Motor neuron (in vitro differentiated cells): ENCODE results near the gene GCFC2. TPM values are rescaled to one million over a fixed set of nuclear protein-coding genes. Genes with fewer than 3 reads are reported as not detected.

ENCODE experiments used
- ATAC-seq, 8 experiments: fragments of 200-7000 bp; cut with Tn5 transposase; replicated peaks in 6 of 8; 2 replicates each; pipeline ENCODE4 v1.8.0; 2021; ENCODE audit warnings: mild to moderate bottlenecking in 8 of 8, moderate library complexity in 8 of 8
- H3K27ac ChIP-seq, 2 donors: fragments of 250-450 bp; sonication (Bioruptor Pico); 2 replicates each; pipeline ENCODE4 v1.9.0; 2021; ENCODE audit warnings: antibody characterized with exemption in 2 of 2, mild to moderate bottlenecking in 2 of 2, moderate library complexity in 1 of 2
- H3K4me1 ChIP-seq, 2 donors: fragments of 250-450 bp; sonication (Bioruptor Pico); replicated peaks in 1 of 2; 2 replicates each; pipeline ENCODE4 v1.6.1; 2021; ENCODE audit warnings: antibody characterized with exemption in 2 of 2, mild to moderate bottlenecking in 2 of 2, moderate library complexity in 1 of 2
- H3K4me3 ChIP-seq, 5 donors: fragments of 250-450 bp; sonication (Bioruptor Pico); 2 replicates each; pipeline ENCODE4 v1.9.0; 2021; ENCODE audit warnings: antibody characterized with exemption in 5 of 5, mild to moderate bottlenecking in 5 of 5, moderate library complexity in 4 of 5
- WGBS, 10 experiments: fragments of 450-650 bp; shearing (Covaris generic); methylation state at CpG; one replicate each; pipeline ENCODE4 v1.0.0; 2022; 5-methylcytosine and 5-hydroxymethylcytosine counted together
- in situ Hi-C, 9 experiments: fragments of 400-800 bp; cut with MboI; loops; one replicate each; pipeline ENCODE4 v1.15.0; 2021; ENCODE audit warnings: low sequenced_read_pairs in 9 of 9, low pct_unique_long_range_greater_than_20kb in 2 of 9; ENCODE audit not compliant: unreplicated experiment in 9 of 9
- total RNA-seq, 8 experiments: library from RNA; unstranded; fragments of 300-600 nt; gene quantifications; 2 replicates each; pipeline versions ENCODE4 v1.2.3 to v1.2.4, GENCODE V29; 2022

Gene GCFC2
- total RNA-seq, 8 experiments from 2014 or later: 13.2 to 29.8 (median 15.9) TPM

- H3K4me1 ChIP-seq: no peaks in the 10 kb centered on the region
- H3K27ac ChIP-seq: no peak overlapping the region
- peak in 2 of 8 experiments; percentile 19 to 40 for ATAC-seq
- in situ Hi-C loops: loop anchor here in 6 of 9 experiments (10.0 to 25.0 kb wide), 4 partner anchors 149 to 702 kb away; partner anchors contain the start of gene TACR1 (in 1 of the 6)
- no peak overlapping the region for H3K4me3 ChIP-seq
- WGBS, 10 experiments: 38 to 100% (median 92%) methylated on average over 3 to 5 of the region's 5 CpGs; no CpG with 5 or more reads in 1 of the 10 experiments
These were observed 96.5 kb downstream of the GCFC2 start for GRCh38 chr2:75614162-75614651.

GRCh38 chr2:75612862-75613243 is 97.9 kb downstream of the GCFC2 start:
- ATAC-seq: no peak
- 74 to 100% (median 85%) methylated on average over 1 to 5 of the region's 5 CpGs; no CpG with 5 or more reads in 4 of the 10 experiments for WGBS, 10 experiments
- in situ Hi-C loops: loop anchor here in 6 of 9 experiments (10.0 to 25.0 kb wide), 4 partner anchors 148 to 701 kb away; partner anchors contain the start of gene TACR1 (in 1 of the 6)

More at GRCh38 chr2:75612862-75613243, 97.9 kb downstream of the GCFC2 start:
- Histone ChIP-seq H3K27ac (no peak overlapping the region), H3K4me3 (no peak overlapping the region), H3K4me1 (peaks cover 7 to 9% of the 10 kb centered on the region in 2 donors)

Other genes starting within 250 kb of the GCFC2 start
- gene EVA1A, start 150.0 kb downstream of the GCFC2 start, total RNA-seq: 1 to 10 TPM in 7 of 8 experiments, under 1 TPM in 1; 0.36 to 9.0 (median 3.8) TPM
- gene MRPL19, start 64.1 kb downstream of the GCFC2 start, total RNA-seq: 10 to 100 TPM; 22.2 to 66.5 (median 32.6) TPM